Aorta (tissue), 5 donors: ENCODE data around the gene MGAT1. TPM values are rescaled to one million over a fixed set of nuclear protein-coding genes. Genes with fewer than 3 reads are reported as not detected.

Source experiments
- ATAC-seq: fragments of 200-7000 bp; cut with Tn5 transposase; one replicate; pipeline ENCODE4 v1.9.1; 2022; ENCODE audit warnings: moderate library complexity; ENCODE audit not compliant: low FRiP score
- DNase-seq, 2 donors: peaks; one replicate each; pipeline ENCODE4 v3.0.0-alpha.2; 2020
- H3K27ac ChIP-seq, 2 donors: one replicate each; pipeline ENCODE4 v1.5.1; 2013; ENCODE audit warnings: low read length in 2 of 2, mild to moderate bottlenecking in 2 of 2, moderate library complexity in 2 of 2, control low read depth in 1 of 2, inconsistent platforms in 1 of 2, low read depth in 1 of 2
- H3K27me3 ChIP-seq, 2 donors: one replicate each; pipeline ENCODE4 v1.6.1; 2013; ENCODE audit warnings: control low read depth in 1 of 2, low read length in 1 of 2, mild to moderate bottlenecking in 1 of 2, moderate library complexity in 1 of 2; ENCODE audit not compliant: insufficient read depth in 2 of 2, control insufficient read depth in 1 of 2
- H3K36me3 ChIP-seq, 2 donors: one replicate each; pipeline ENCODE4 v1.6.1; 2013; ENCODE audit warnings: control low read depth in 1 of 2, low read length in 1 of 2, mild to moderate bottlenecking in 1 of 2; ENCODE audit not compliant: insufficient read depth in 2 of 2, control insufficient read depth in 1 of 2
- H3K4me1 ChIP-seq, 2 donors: one replicate each; pipeline ENCODE4 v1.6.1; 2013; ENCODE audit warnings: low read length in 2 of 2, control low read depth in 1 of 2, mild to moderate bottlenecking in 1 of 2, moderate library complexity in 1 of 2; ENCODE audit not compliant: insufficient read depth in 2 of 2, control insufficient read depth in 1 of 2
- H3K4me3 ChIP-seq, 2 donors: one replicate each; pipeline ENCODE4 v1.5.1; 2013; ENCODE audit warnings: low read length in 2 of 2, control low read depth in 1 of 2, mild to moderate bottlenecking in 1 of 2
- H3K9me3 ChIP-seq: one replicate; pipeline ENCODE4 v1.6.1; 2013; ENCODE audit warnings: mild to moderate bottlenecking, low read length; ENCODE audit not compliant: control insufficient read depth
- WGBS, 2 donors: extraction: QIAGEN DNeasy Blood & Tissue Kit; methylation state at CpG; one replicate each; pipeline ENCODE4 v1.1.7; 2013; 5-methylcytosine and 5-hydroxymethylcytosine counted together
- intact Hi-C, 2 donors: fragments of 100-400 bp; cut with DNase I; formaldehyde crosslinking; loops; one replicate each; pipeline versions ENCODE4 v1.14.2 to v1.15.0; 2022
- polyA plus RNA-seq, 2 donors: library from polyadenylated mRNA; stranded (reverse); fragments of 200-250 nt; gene quantifications; one replicate each; pipeline ENCODE4 v1.2.3, GENCODE V29; 2013
- total RNA-seq, 2 donors: library from RNA; stranded (reverse); fragmentation: NEBNext Ultra II Directional; extraction: Animal tissue kit (Norgen Biotek cat#: 25700); gene quantifications; one replicate each; pipeline ENCODE4 v1.2.1, GENCODE V29; 2021
- donor health status: healthy with polysubstance abuse.
- donor health status: Bipolar disorder and iron deficiency.
- donor health status: DM: no; HTN: no; CAD: no.
- donor health status: DM: no; HTN: no; CAD: no.
- donor health status: DM: yes; HTN: yes; CAD: no.

The MGAT1 gene
- total and polyA plus RNA-seq, 4 donors: 60.5 to 180 (median 111) TPM

- 94 to 96% methylated on average over 3 of the region's 3 CpGs for WGBS, 2 donors
- H3K27ac ChIP-seq: no peak overlapping the region
- no peak overlapping the region for H3K4me3 ChIP-seq
- no peaks in the 10 kb centered on the region for H3K27me3 ChIP-seq
- DNase-seq (no peak), ATAC-seq (no peak)
- peaks cover 1% of the 10 kb centered on the region for H3K9me3 ChIP-seq
- intact Hi-C loops: loop anchor here in 1 of 2 donors (10.0 kb wide), 1 partner anchor 55 kb away; no protein-coding TSS in a partner anchor
- H3K4me1 ChIP-seq: no peaks in the 10 kb centered on the region
- H3K36me3 ChIP-seq: peaks cover 0 to 4% of the 10 kb centered on the region in 2 donors
These were observed 37.3 kb upstream of the MGAT1 start for GRCh38 chr5:180839935-180840334.

DNA sequence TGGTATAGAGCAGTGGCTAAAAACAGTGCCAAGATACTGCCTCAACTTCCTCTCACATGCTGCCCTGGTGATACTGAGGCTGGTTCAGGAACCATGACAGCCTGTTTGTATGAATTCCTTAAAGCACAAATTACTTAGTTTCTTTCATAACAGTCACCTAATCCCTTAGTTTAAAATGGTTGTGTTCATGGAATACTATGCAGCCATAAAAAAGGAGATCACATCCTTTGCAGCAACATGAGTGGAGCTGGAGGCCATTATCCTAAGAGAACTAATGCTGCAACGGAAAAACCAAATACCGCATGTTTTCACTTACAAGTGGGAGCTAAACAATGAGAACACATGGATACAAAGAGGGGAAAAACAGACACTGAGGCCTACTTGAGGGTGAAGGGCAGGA is 36.6 kb upstream of the MGAT1 start:
- ATAC-seq (no peak), DNase-seq (no peak)
- H3K36me3 ChIP-seq: peaks cover 0 to 4% of the 10 kb centered on the region in 2 donors
- no peaks in the 10 kb centered on the region for H3K27me3 ChIP-seq
- H3K27ac ChIP-seq: no peak overlapping the region
- H3K4me1 ChIP-seq: no peaks in the 10 kb centered on the region
- intact Hi-C loops: loop anchor here in 1 of 2 donors (10.0 kb wide), 1 partner anchor 54 kb away; no protein-coding TSS in a partner anchor
- H3K4me3 ChIP-seq: no peak overlapping the region
- WGBS, 2 donors: 95 to 96% methylated on average over 2 of the region's 2 CpGs
- peaks cover 1% of the 10 kb centered on the region for H3K9me3 ChIP-seq

- no peaks in the 10 kb centered on the region for H3K27me3 ChIP-seq
- DNase-seq (no peak), ATAC-seq (no peak)
- intact Hi-C loops: loop anchor here in 1 of 2 donors (10.0 kb wide), 1 partner anchor 53 kb away; no protein-coding TSS in a partner anchor
- no peak overlapping the region for H3K27ac ChIP-seq
- H3K9me3 ChIP-seq: peaks cover 1% of the 10 kb centered on the region
- no peaks in the 10 kb centered on the region for H3K4me1 ChIP-seq
- H3K4me3 ChIP-seq: no peak overlapping the region
- peaks cover 0 to 4% of the 10 kb centered on the region in 2 donors for H3K36me3 ChIP-seq
- 93 to 94% methylated on average over 4 of the region's 4 CpGs for WGBS, 2 donors
These were observed 34.9 kb upstream of the MGAT1 start for GRCh38 chr5:180837478-180837877.

DNA sequence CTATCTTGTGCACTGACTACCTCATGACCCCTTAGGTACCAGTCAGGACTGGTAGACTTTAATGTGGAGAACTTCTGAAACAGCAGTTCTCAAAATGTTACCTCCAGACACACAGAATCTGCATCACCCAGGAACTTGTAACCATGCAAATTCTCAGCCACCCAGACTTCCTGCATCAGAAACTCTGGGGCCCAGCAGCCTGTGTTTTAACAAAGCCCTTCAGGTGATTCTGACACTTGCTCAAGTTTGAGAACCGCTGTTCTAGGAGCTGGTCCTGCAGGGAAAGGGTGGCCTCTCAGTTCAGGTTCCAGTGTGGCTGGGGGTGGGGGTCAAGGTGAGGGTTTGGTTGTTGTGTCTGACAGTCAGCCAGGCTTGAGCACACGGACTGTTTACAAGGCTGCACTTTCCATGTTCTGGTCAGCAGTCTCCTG is 30.0 kb upstream of the MGAT1 start:
- H3K36me3 ChIP-seq: peaks cover 0 to 4% of the 10 kb centered on the region in 2 donors
- ATAC-seq (no peak), DNase-seq (no peak)
- H3K27me3 ChIP-seq: no peaks in the 10 kb centered on the region
- H3K27ac ChIP-seq: no peak overlapping the region
- intact Hi-C loops: loop anchor here in 1 of 2 donors (10.0 kb wide), 1 partner anchor 48 kb away; no protein-coding TSS in a partner anchor
- no peak overlapping the region for H3K4me3 ChIP-seq
- H3K9me3 ChIP-seq: no peaks in the 10 kb centered on the region
- WGBS, 2 donors: 70 to 80% methylated on average over 2 of the region's 2 CpGs
- H3K4me1 ChIP-seq: no peaks in the 10 kb centered on the region

DNA sequence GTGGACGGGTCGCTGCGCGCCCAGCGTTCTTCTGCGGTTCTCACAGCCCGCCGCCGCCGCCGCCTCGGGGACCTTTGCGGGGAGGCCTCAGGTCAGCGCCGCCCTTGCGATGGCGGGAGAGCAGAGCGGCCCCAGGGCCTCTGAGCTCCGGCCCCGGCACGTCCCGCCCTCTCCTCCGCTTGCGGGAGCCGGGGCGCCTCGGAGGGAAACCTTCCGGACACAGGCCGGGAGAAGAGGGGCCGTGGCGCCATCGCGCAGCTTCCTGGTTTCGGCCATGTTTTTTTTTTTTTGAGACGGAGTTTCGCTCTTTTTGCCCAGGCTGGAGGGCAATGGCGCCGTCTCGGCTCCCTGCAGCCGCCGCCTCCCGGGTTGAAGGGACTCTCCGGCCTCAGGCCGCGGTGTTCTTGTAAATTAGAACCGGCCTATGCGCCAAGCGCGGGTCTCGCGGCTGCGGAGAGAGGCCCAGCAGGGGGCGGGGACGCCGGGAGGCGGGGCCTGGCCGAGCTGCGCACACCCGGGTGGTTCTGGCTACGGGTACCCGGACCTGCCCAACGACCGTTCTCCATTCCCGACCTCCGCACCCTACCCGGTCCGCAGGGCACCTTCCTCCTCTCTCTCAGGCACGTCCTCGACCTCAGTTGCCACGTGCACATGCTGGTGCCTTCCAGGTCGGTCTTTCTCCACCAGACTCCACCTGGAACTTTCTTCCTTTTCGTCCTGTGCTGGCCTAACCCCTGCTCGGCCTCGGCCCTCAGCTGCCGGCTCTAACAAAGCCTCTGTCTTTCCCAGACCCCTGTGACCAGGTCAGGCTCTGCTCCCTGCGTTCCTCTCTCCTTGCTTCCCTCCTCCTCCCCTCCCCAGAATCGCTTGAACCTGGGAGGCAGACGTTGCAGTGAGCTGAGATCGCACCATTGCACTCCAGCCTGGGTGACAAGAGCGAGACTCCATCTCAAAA is 28.8 kb upstream of the MGAT1 start:
- H3K9me3 ChIP-seq: no peaks in the 10 kb centered on the region
- peak overlapping the region; percentile 51 to 90 for H3K4me3 ChIP-seq
- DNase-seq: peak; percentile 93 to 95
- peak; percentile 97 for ATAC-seq
- WGBS, 2 donors: 2% methylated on average over 52 to 80 of the region's 80 CpGs
- intact Hi-C loops: loop anchor here in 1 of 2 donors (2.0 to 10.0 kb wide), 2 partner anchors 29 to 47 kb away; partner anchors contain the start of gene ZFP62
- H3K36me3 ChIP-seq: peaks cover 0 to 2% of the 10 kb centered on the region in 2 donors
- no peaks in the 10 kb centered on the region for H3K4me1 ChIP-seq
- H3K27ac ChIP-seq: peak overlapping the region; percentile 49 to 85
- H3K27me3 ChIP-seq: no peaks in the 10 kb centered on the region

DNA sequence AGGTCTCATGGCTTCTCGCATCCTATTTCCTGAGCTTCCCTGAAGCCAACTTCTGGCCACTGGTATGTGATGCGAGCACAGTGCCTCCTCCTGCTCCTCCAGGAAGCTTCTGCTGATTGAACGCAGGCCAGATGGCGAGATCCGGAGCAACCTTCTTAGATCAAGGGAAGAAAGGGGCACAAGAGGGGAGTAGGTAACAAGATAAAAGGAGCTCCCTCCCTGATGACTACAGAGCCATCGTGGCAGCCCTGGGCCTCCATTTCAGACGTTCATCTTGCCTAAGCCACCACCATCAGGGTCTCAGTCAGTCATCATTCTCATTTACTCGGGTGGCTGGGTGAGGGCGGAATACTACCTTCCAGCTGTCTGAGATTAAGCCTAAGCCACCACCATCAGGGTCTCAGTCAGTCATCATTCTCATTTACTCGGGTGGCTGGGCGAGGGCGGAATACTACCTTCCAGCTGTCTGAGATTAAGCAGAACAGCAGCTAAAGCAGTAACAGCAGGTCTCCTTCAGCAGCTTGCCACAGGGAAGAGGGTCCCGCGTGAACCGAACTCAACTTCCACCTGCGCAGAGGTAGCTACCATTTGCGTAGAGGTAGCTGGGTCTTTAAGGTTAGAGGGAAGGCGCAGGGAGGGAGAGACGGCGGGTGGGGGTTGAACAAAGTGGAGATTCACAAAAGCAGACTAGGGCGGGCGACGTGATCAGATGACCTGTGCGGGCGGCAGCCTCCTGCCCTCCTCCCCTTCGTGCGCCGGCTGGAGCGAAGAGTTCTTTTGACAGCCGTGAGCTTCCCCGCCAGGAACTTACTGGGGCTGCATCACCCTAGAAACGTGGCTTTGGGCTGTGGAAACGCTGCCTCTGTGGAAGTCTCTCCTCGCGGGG is 27.9 kb upstream of the MGAT1 start:
- WGBS, 2 donors: 38 to 39% methylated on average over 35 of the region's 35 CpGs

GRCh38 chr5:180829726-180830125 is 27.1 kb upstream of the MGAT1 start:
- ATAC-seq (no peak), DNase-seq (no peak)
- Histone ChIP-seq H3K27me3 (no peaks in the 10 kb centered on the region), H3K9me3 (no peaks in the 10 kb centered on the region), H3K4me3 (no peak overlapping the region), H3K27ac (no peak overlapping the region), H3K36me3 (no peaks in the 10 kb centered on the region), H3K4me1 (no peaks in the 10 kb centered on the region)
- 97% methylated on average over 5 of the region's 5 CpGs for WGBS, 2 donors
- intact Hi-C loops: loop anchor here in 1 of 2 donors (2.0 to 10.0 kb wide), 2 partner anchors 31 to 45 kb away; partner anchors contain the start of gene ZFP62

More for the DNA sequence above, 27.9 kb upstream of the MGAT1 start:
- Histone ChIP-seq H3K36me3 (no peaks in the 10 kb centered on the region), H3K4me3 (peak overlapping the region; percentile 51 to 90), H3K27ac (peak overlapping the region; percentile 49 to 85), H3K4me1 (no peaks in the 10 kb centered on the region), H3K27me3 (no peaks in the 10 kb centered on the region), H3K9me3 (no peaks in the 10 kb centered on the region)
- ATAC-seq: peak; percentile 61
- DNase-seq: peak in 1 of 2 donors; percentile 89
- intact Hi-C loops: loop anchor here in 1 of 2 donors (2.0 to 10.0 kb wide), 2 partner anchors 30 to 46 kb away; partner anchors contain the start of gene ZFP62
